Bronchial epithelial cell (primary cell): ENCODE data around the gene CEMIP2. TPM values are rescaled to one million over a fixed set of nuclear protein-coding genes. Genes with fewer than 3 reads are reported as not detected.

Source experiments
- DNase-seq: peaks from one replicate; pipeline ENCODE4 v3.0.0-alpha.2; 2010; ENCODE audit warnings: low read depth
- FAIRE-seq: peaks from 2 replicates; lab custom pipeline; 2011; peaks lifted over from hg19 to GRCh38; lab: Jason Lieb, UNC
- H3K27me3 ChIP-seq: 2 replicates; pipeline ENCODE4 v1.5.1; 2011; ENCODE audit warnings: low read length; ENCODE audit not compliant: control insufficient read depth, insufficient read depth
- H3K36me3 ChIP-seq: 2 replicates; pipeline ENCODE4 v1.5.1; 2011; ENCODE audit warnings: low read length; ENCODE audit not compliant: control insufficient read depth, insufficient read depth
- H3K4me3 ChIP-seq: 2 replicates; pipeline ENCODE4 v1.5.1; 2011; ENCODE audit warnings: mild to moderate bottlenecking, low read depth, low read length, control low read depth
- CTCF ChIP-seq: IDR thresholded peaks from 2 replicates; pipeline ENCODE4 v1.5.1; 2011; ENCODE audit warnings: mild to moderate bottlenecking, moderate library complexity, low read length, control low read depth, inconsistent platforms; ENCODE audit not compliant: insufficient read depth, severe bottlenecking
- total RNA-seq: library from RNA; depleted of rRNA; stranded (reverse); fragments of >200 nt; gene quantifications from 2 replicates; pipeline ENCODE4 v1.2.1, GENCODE V29; 2014

CEMIP2 gene
- total RNA-seq, 1 donor from 2014 or later, result 37.6 TPM

GRCh38 chr9:71656496-71656895 lies 111.8 kb downstream of the CEMIP2 start:
- Histone ChIP-seq H3K27me3 (no peaks in the 10 kb centered on the region), H3K4me3 (no peak overlapping the region), H3K36me3 (no peaks in the 10 kb centered on the region)
- no peak for TF ChIP-seq CTCF
- DNase-seq, result no peak
- FAIRE-seq, result peak; percentile 60

- Histone ChIP-seq H3K27me3 (no peaks in the 10 kb centered on the region), H3K4me3 (no peak overlapping the region), H3K36me3 (no peaks in the 10 kb centered on the region)
- DNase-seq (no peak), FAIRE-seq (no peak)
- TF ChIP-seq CTCF, result no peak
These were observed 112.5 kb downstream of the CEMIP2 start for GRCh38 chr9:71655778-71656177.

- Histone ChIP-seq H3K36me3 (no peaks in the 10 kb centered on the region), H3K4me3 (no peak overlapping the region), H3K27me3 (no peaks in the 10 kb centered on the region)
- FAIRE-seq (no peak), DNase-seq (no peak)
- TF ChIP-seq CTCF, result no peak
These were observed 113.2 kb downstream of the CEMIP2 start for GRCh38 chr9:71655141-71655540.

GRCh38 chr9:71652480-71652879 lies 115.8 kb downstream of the CEMIP2 start:
- DNase-seq (no peak), FAIRE-seq (no peak)
- TF ChIP-seq CTCF, result no peak
- H3K4me3 ChIP-seq, result no peak overlapping the region
- H3K27me3 ChIP-seq, result no peaks in the 10 kb centered on the region
- no peaks in the 10 kb centered on the region for H3K36me3 ChIP-seq

GRCh38 chr9:71648453-71648852 lies 119.9 kb downstream of the CEMIP2 start:
- no peak for TF ChIP-seq CTCF
- DNase-seq (no peak), FAIRE-seq (no peak)
- Histone ChIP-seq H3K4me3 (no peak overlapping the region), H3K36me3 (no peaks in the 10 kb centered on the region), H3K27me3 (no peaks in the 10 kb centered on the region)

- FAIRE-seq (no peak), DNase-seq (peak; percentile 86)
- no peak overlapping the region for H3K4me3 ChIP-seq
- TF ChIP-seq CTCF, result no peak
- no peaks in the 10 kb centered on the region for H3K27me3 ChIP-seq
- no peaks in the 10 kb centered on the region for H3K36me3 ChIP-seq
These were observed 121.2 kb downstream of the CEMIP2 start for GRCh38 chr9:71647094-71647591.
